Skeletal muscle cell (primary cell): ENCODE results near the gene NLN.
"Not testable (repeated sequence)": the region's sequence is repeated elsewhere in the genome, so short reads cannot be mapped to it uniquely, and the experiment has no call there.

Experiments
- DNase-seq: peaks from one replicate; pipeline ENCODE4 v3.0.0-alpha.2; 2010; ENCODE audit warnings: low read depth
- H3K4me3 ChIP-seq: 2 replicates; pipeline ENCODE4 v1.5.1; 2011; ENCODE audit warnings: low read depth, mild to moderate bottlenecking, control low read depth, low read length, moderate library complexity

Gene NLN

GRCh38 chr5:65721720-65722574 lies at the start of gene NLN, which contains the start of gene SGTB:
TSS of gene NLN (plus strand) at chr5:65722205. CDS start at chr5:65722374, 169 bp downstream.
TSS of gene SGTB (minus strand) at chr5:65722109. CDS start at chr5:65720807, 1,302 bp downstream.
- peak within 1 kb of the TSS; percentile 95 for H3K4me3 ChIP-seq
- DNase-seq = no peak

GRCh38 chr5:65672796-65673195 lies 49.2 kb upstream of the NLN start:
- peak; percentile 40 for DNase-seq

GRCh38 chr5:65674749-65675148 lies 47.3 kb upstream of the NLN start:
- DNase-seq = no peak

More at GRCh38 chr5:65672796-65673195, 49.2 kb upstream of the NLN start:
- no peak overlapping the region for H3K4me3 ChIP-seq

GRCh38 chr5:65676056-65676455 lies 45.9 kb upstream of the NLN start:
- not testable (repeated sequence) for H3K4me3 ChIP-seq, DNase-seq

More at GRCh38 chr5:65674749-65675148, 47.3 kb upstream of the NLN start:
- H3K4me3 ChIP-seq = no peak overlapping the region

- DNase-seq = no peak
Observed at GRCh38 chr5:65682148-65682547, 39.9 kb upstream of the NLN start.

GRCh38 chr5:65693121-65693520 lies 28.9 kb upstream of the NLN start:
- no peak for DNase-seq
- no peak overlapping the region for H3K4me3 ChIP-seq

More at GRCh38 chr5:65682148-65682547, 39.9 kb upstream of the NLN start:
- H3K4me3 ChIP-seq = no peak overlapping the region

GRCh38 chr5:65695162-65695755 lies 26.7 kb upstream of the NLN start:
- no peak for DNase-seq
- no peak overlapping the region for H3K4me3 ChIP-seq

- DNase-seq = no peak
- H3K4me3 ChIP-seq = no peak overlapping the region
Observed at GRCh38 chr5:65695896-65696295, 26.1 kb upstream of the NLN start.

- no peak for DNase-seq
- H3K4me3 ChIP-seq = no peak overlapping the region
Observed at GRCh38 chr5:65696892-65697291, 25.1 kb upstream of the NLN start.

- no peak overlapping the region for H3K4me3 ChIP-seq
- no peak for DNase-seq
Observed at GRCh38 chr5:65699338-65699737, 22.7 kb upstream of the NLN start.

- H3K4me3 ChIP-seq = no peak overlapping the region
- no peak for DNase-seq
Observed at GRCh38 chr5:65702036-65702435, 20.0 kb upstream of the NLN start.

GRCh38 chr5:65704621-65705239 lies 17.3 kb upstream of the NLN start:
- no peak overlapping the region for H3K4me3 ChIP-seq
- no peak for DNase-seq

- H3K4me3 ChIP-seq = no peak overlapping the region
- DNase-seq = no peak
Observed at GRCh38 chr5:65707663-65708062, 14.3 kb upstream of the NLN start.

- no peak overlapping the region for H3K4me3 ChIP-seq
- DNase-seq = no peak
Observed at GRCh38 chr5:65708145-65708544, 13.9 kb upstream of the NLN start.

GRCh38 chr5:65718576-65719310 lies 3.3 kb upstream of the NLN start:
- no peak overlapping the region for H3K4me3 ChIP-seq

GRCh38 chr5:65721050-65721719 lies 820 bp upstream of the NLN start:
- DNase-seq = peak; percentile 36
- H3K4me3 ChIP-seq = peak overlapping the region; percentile 95

More at GRCh38 chr5:65718576-65719310, 3.3 kb upstream of the NLN start:
- no peak for DNase-seq

- H3K4me3 ChIP-seq = peak overlapping the region; percentile 95
- peak; percentile 39 for DNase-seq
Observed at GRCh38 chr5:65722575-65723403, 784 bp downstream of the NLN start.

- DNase-seq = no peak
Observed at GRCh38 chr5:65727491-65728156, 5.6 kb downstream of the NLN start.

More at GRCh38 chr5:65727491-65728156, 5.6 kb downstream of the NLN start:
- H3K4me3 ChIP-seq = no peak overlapping the region
